Suprapubic skin (tissue), 3 donors: ENCODE results near the gene ERC2.

Experiments used
- EP300 ChIP-seq: sonication (generic); formaldehyde crosslinking; IDR thresholded peaks from one replicate; pipeline ENCODE4 v1.6.1; 2017; ENCODE audit warnings: antibody characterized with exemption
- POLR2A ChIP-seq, 2 donors: fragments of 450-650 bp; IDR thresholded peaks; one replicate each; pipeline ENCODE4 v1.6.1; 2017; ENCODE audit warnings: antibody characterized with exemption in 2 of 2, mild to moderate bottlenecking in 2 of 2, moderate library complexity in 2 of 2
- TF ChIP-seq, protein P1 (sequence below), 2 donors: fragments of 200-600 bp in 1 of 2; fragments of 450-650 bp in 1 of 2; sonication (generic) in 1 of 2; IDR thresholded peaks; one replicate each; pipeline ENCODE4 v1.5.1; 2016 to 2019; ENCODE audit warnings: antibody characterized with exemption in 2 of 2, mild to moderate bottlenecking in 1 of 2, moderate library complexity in 1 of 2

DNA sequence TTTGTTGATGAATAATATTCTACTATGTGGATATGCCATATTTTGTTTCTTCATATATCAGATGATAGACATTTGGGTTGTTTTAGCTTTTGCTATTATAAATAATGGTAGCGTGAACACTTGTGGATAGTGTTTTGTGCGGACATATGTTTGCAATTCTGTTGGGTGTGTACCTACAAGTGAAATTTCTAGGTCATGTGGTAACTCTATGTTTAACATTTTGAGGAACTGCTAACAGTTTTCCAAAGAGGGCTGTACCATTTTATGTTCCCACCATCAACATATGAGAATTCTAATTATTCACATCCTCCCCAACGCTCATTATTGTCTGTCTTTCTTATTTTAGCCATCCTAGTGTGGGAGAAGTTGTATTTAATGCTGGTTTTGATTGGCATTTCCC is 303.8 kb downstream of the ERC2 start:
- TF ChIP-seq EP300 = no peak
- TF ChIP-seq, protein P1, sequence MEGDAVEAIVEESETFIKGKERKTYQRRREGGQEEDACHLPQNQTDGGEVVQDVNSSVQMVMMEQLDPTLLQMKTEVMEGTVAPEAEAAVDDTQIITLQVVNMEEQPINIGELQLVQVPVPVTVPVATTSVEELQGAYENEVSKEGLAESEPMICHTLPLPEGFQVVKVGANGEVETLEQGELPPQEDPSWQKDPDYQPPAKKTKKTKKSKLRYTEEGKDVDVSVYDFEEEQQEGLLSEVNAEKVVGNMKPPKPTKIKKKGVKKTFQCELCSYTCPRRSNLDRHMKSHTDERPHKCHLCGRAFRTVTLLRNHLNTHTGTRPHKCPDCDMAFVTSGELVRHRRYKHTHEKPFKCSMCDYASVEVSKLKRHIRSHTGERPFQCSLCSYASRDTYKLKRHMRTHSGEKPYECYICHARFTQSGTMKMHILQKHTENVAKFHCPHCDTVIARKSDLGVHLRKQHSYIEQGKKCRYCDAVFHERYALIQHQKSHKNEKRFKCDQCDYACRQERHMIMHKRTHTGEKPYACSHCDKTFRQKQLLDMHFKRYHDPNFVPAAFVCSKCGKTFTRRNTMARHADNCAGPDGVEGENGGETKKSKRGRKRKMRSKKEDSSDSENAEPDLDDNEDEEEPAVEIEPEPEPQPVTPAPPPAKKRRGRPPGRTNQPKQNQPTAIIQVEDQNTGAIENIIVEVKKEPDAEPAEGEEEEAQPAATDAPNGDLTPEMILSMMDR (IDR thresholded peaks at IDR 0.05) = no peak
- TF ChIP-seq POLR2A (IDR thresholded peaks at IDR 0.05) = no peak
